ENCODE results near the gene ASB7. TPM values are rescaled to one million over a fixed set of nuclear protein-coding genes. Genes with fewer than 3 reads are reported as not detected.

The ASB7 gene, protein sequence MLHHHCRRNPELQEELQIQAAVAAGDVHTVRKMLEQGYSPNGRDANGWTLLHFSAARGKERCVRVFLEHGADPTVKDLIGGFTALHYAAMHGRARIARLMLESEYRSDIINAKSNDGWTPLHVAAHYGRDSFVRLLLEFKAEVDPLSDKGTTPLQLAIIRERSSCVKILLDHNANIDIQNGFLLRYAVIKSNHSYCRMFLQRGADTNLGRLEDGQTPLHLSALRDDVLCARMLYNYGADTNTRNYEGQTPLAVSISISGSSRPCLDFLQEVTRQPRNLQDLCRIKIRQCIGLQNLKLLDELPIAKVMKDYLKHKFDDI
- total RNA-seq = 10 to 100 TPM; 13.8 to 24.8 (median 18.8) TPM

DNA sequence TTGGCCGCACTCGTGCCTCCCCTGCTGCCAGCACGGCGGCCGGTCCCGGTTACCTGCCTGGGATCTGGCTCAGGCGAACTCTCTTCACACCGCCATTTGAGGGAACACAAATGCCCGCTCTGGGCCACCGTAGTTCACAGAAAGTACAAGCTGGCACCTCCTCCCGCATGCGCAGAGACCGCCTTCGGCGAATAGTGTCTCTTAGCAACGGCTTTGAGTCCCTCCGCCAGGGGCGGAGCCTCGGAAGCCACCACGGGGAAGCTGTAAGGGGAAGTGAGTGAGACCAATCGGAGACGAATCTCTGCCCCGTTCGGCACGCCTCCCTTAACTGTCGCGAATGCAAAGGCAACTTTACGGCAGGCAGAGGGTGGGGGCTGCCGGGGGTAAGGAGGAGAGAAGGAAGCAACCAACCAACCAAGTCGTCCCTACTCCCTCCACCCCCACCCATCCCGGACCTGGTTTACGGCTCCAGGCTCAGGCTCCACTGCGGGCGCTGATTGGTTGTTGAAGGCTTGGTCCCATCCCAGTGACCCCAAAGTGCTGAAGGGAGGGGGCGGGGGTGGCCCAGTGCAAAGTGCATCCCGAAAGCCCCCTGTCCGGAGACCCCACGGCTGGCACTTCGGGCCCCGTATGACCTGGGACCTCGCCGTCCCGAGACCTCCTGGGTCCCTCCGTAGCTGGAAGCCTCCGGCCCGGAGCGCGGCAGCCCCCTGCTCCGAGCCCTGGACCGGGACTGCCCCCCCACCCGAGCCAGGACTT is at the start of gene ASB7, which contains the start of gene LINS1:
Gene ASB7, plus strand, starts transcription at position 526 of the 759 bp plus-strand sequence. CDS start 9,628 bp downstream, outside the sequence.
Gene LINS1, minus strand, starts transcription at position 121 of the 759 bp plus-strand sequence. CDS start 21,342 bp downstream, outside the sequence.
- Histone ChIP-seq H3K4me3 (peak within 1 kb of the TSS; percentile 88 to 96 (median 92)), H3K27me3 (no peaks in the 10 kb centered on the region), H3K27ac (peak within 1 kb of the TSS; percentile 78 to 94 (median 86)), H3K4me1 (peaks cover 0 to 33% (median 4%) of the 10 kb centered on the region in 4 donors), H3K9me3 (no peaks in the 10 kb centered on the region), H3K36me3 (peaks cover 0 to 18% (median 0%) of the 10 kb centered on the region in 3 donors)
- peak; percentile 15 to 35 for TF ChIP-seq POLR2A (IDR thresholded peaks at IDR 0.05)
- TF ChIP-seq, protein P1, sequence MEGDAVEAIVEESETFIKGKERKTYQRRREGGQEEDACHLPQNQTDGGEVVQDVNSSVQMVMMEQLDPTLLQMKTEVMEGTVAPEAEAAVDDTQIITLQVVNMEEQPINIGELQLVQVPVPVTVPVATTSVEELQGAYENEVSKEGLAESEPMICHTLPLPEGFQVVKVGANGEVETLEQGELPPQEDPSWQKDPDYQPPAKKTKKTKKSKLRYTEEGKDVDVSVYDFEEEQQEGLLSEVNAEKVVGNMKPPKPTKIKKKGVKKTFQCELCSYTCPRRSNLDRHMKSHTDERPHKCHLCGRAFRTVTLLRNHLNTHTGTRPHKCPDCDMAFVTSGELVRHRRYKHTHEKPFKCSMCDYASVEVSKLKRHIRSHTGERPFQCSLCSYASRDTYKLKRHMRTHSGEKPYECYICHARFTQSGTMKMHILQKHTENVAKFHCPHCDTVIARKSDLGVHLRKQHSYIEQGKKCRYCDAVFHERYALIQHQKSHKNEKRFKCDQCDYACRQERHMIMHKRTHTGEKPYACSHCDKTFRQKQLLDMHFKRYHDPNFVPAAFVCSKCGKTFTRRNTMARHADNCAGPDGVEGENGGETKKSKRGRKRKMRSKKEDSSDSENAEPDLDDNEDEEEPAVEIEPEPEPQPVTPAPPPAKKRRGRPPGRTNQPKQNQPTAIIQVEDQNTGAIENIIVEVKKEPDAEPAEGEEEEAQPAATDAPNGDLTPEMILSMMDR (IDR thresholded peaks at IDR 0.05) = no peak
- DNase-seq = peak; percentile 100

DNA sequence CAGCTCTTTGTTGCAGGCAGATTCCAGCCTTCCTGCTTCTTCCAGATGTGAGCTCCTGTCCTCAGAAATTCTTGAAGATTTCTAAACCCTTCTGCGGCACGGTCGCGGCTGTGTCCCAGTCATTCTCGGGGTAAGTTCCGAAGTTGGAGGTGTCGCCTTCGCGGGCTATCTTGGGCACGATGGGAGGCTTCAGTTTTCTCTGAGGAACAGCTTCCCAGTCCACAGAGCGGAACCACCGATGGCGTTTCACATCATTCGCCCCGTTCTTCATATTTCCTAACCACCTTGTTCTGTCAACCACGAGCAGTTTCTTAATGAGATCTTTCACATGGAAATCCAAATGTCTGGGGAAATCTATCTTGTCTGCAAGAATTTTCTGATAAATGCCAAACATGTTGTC is 48.9 kb upstream of the ASB7 start:
- TF ChIP-seq, protein P1 (IDR thresholded peaks at IDR 0.05) = no peak
- TF ChIP-seq POLR2A (IDR thresholded peaks at IDR 0.05) = no peak
- DNase-seq = no peak

DNA sequence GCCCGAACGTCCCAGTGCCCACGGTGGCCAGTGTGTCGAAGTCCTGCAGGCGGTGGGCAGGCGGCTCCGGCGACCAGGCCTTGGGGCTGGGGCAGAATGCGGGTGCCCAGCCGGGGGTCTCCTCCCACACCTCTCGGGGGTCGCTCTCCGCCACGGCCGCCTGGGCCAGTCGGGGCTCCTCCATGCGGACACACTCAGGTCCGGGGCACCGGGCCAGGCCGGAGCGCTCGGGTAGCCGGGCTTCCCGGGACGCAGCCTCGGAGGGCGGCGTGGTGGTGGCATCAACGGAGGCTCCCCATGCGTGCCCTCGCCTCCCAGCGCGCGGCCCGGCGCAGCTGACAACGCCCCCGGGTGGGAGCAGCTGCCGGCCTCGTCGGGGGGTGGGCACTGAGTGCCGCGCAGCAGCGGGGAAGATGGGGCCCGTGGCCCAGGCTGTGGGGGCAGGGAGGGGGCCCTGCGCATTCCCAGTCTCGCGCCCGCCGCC is 43.6 kb upstream of the ASB7 start:
- Histone ChIP-seq H3K36me3 (no peaks in the 10 kb centered on the region), H3K9me3 (no peaks in the 10 kb centered on the region), H3K4me3 (no peak overlapping the region), H3K27ac (no peak overlapping the region), H3K4me1 (no peaks in the 10 kb centered on the region), H3K27me3 (no peaks in the 10 kb centered on the region)
- DNase-seq = no peak
- TF ChIP-seq, protein P1 (IDR thresholded peaks at IDR 0.05) = no peak
- TF ChIP-seq POLR2A (IDR thresholded peaks at IDR 0.05) = no peak

More for the DNA sequence above, 48.9 kb upstream of the ASB7 start:
- Histone ChIP-seq H3K36me3 (no peaks in the 10 kb centered on the region), H3K27ac (no peak overlapping the region), H3K4me3 (no peak overlapping the region), H3K9me3 (no peaks in the 10 kb centered on the region), H3K4me1 (no peaks in the 10 kb centered on the region), H3K27me3 (no peaks in the 10 kb centered on the region)

DNA sequence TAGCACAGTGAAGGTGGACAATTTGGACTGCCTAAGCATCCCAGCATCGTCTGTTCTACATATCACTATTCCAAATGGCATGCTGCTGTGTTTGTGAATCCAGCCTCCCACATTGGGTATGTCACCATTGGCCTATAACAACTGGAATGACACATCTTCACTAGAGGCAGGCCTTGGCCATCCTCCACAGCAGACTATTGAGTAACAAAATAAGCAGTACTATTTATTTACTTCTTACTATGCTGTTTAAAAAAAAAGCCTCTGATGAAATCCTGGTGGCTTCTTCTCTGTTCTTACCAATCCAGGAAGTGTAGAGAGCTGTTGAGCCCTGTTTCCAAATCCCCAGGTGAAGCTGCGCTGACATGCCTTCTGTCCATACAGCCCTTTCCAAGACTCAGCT is 43.1 kb upstream of the ASB7 start:
- peak in 1 of 3 donors; percentile 56 for DNase-seq
- H3K9me3 ChIP-seq = no peaks in the 10 kb centered on the region
- no peaks in the 10 kb centered on the region for H3K27me3 ChIP-seq
- H3K36me3 ChIP-seq = no peaks in the 10 kb centered on the region
- TF ChIP-seq, protein P1 (IDR thresholded peaks at IDR 0.05) = no peak
- no peak for TF ChIP-seq POLR2A (IDR thresholded peaks at IDR 0.05)
- no peaks in the 10 kb centered on the region for H3K4me1 ChIP-seq
- H3K4me3 ChIP-seq = no peak overlapping the region
- H3K27ac ChIP-seq = no peak overlapping the region

DNA sequence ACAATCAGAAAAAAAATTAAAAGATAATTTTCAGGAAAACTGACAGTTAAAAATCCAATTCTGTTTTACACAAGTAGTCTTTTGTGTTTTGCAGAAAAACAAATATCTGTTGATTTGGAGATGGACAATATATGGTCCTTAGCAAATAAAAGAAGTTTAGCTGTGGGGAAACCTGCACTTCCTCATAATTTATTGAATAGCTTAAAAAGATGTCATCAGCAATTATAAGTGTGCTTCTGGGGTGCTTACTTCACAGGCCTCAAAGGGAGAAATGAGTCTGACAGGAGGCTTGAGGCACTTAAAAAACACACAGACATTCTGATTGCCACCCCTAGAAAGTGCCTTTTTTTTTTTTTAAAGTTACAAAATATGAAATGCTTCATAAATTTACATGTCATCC is 42.1 kb upstream of the ASB7 start:
- Histone ChIP-seq H3K27ac (no peak overlapping the region), H3K36me3 (no peaks in the 10 kb centered on the region), H3K9me3 (no peaks in the 10 kb centered on the region), H3K4me3 (no peak overlapping the region), H3K4me1 (no peaks in the 10 kb centered on the region), H3K27me3 (no peaks in the 10 kb centered on the region)
- DNase-seq = no peak
- no peak for TF ChIP-seq POLR2A (IDR thresholded peaks at IDR 0.05)
- TF ChIP-seq, protein P1 (IDR thresholded peaks at IDR 0.05) = no peak

Data from Peyer's patch (tissue), 4 donors.